Keratinocyte (primary cell): ENCODE measurements around the gene LRP1B.

ENCODE experiments used
- EZH2 ChIP-seq: IDR thresholded peaks from one replicate; pipeline ENCODE4 v1.6.1; 2012; ENCODE audit warnings: inconsistent platforms, mild to moderate bottlenecking, low read length, moderate library complexity
- TF ChIP-seq, protein P1 (sequence below), 3 experiments: IDR thresholded peaks in 1 of 3; conservative IDR thresholded peaks in 1 of 3; optimal IDR thresholded peaks in 1 of 3; 2 replicates in 2 of 3; 3 replicates in 1 of 3; pipeline versions ENCODE3 to v1.5.1; 2011; ENCODE audit warnings: low read length in 3 of 3, mild to moderate bottlenecking in 3 of 3, moderate library complexity in 2 of 3, control low read depth in 1 of 3, inconsistent platforms in 1 of 3; ENCODE audit not compliant: insufficient read depth in 2 of 3; ENCODE audit errors: extremely low read depth in 1 of 3

DNA sequence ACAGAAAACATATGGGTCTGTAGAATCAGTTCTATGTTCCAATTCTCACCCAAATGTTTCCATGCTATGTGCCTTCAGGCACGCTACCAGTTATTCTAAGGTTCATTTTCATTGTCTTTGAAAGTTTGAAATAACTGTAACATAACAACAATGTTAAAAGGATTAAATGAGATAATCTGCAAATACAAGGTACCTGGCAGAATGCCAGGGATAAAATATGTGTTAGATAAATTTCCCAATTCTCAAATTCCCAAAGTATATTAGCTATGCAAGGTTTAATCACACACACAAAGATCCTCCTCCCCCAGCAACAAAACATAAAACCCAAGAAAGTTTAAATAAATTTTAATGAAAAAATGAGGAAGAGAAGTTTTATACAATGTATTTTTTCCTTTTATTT lies 261.2 kb downstream of the LRP1B start:
- TF ChIP-seq, protein P1, sequence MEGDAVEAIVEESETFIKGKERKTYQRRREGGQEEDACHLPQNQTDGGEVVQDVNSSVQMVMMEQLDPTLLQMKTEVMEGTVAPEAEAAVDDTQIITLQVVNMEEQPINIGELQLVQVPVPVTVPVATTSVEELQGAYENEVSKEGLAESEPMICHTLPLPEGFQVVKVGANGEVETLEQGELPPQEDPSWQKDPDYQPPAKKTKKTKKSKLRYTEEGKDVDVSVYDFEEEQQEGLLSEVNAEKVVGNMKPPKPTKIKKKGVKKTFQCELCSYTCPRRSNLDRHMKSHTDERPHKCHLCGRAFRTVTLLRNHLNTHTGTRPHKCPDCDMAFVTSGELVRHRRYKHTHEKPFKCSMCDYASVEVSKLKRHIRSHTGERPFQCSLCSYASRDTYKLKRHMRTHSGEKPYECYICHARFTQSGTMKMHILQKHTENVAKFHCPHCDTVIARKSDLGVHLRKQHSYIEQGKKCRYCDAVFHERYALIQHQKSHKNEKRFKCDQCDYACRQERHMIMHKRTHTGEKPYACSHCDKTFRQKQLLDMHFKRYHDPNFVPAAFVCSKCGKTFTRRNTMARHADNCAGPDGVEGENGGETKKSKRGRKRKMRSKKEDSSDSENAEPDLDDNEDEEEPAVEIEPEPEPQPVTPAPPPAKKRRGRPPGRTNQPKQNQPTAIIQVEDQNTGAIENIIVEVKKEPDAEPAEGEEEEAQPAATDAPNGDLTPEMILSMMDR (optimal IDR thresholded peaks at IDR 0.05 in 1 of 3, IDR thresholded peaks at IDR 0.05 in 1 of 3, conservative IDR thresholded peaks at IDR 0.05 in 1 of 3; ENCODE audit: extremely low read depth in 1 of 3, insufficient read depth in 2 of 3, low read length in 3 of 3) = no peak
- TF ChIP-seq EZH2 = no peak
